Progenitor cell of endocrine pancreas (in vitro differentiated cells): ENCODE data around the gene PKNOX1. TPM values are rescaled to one million over a fixed set of nuclear protein-coding genes. Genes with fewer than 3 reads are reported as not detected.

Source experiments
- DNase-seq: peaks from one replicate; pipeline ENCODE4 v3.0.0; 2021; ENCODE audit warnings: low spot score; ENCODE audit not compliant: unreplicated experiment
- H3K27ac Mint-ChIP-seq: 2 replicates; pipeline ENCODE4 v1.8.0; 2021; ENCODE audit warnings: mild to moderate bottlenecking, moderate library complexity, mixed read lengths
- H3K27me3 Mint-ChIP-seq: 2 replicates; pipeline ENCODE4 v1.8.0; 2021; ENCODE audit warnings: mixed read lengths
- H3K36me3 Mint-ChIP-seq: 2 replicates; pipeline ENCODE4 v1.8.0; 2022; ENCODE audit warnings: mixed read lengths; ENCODE audit not compliant: insufficient read depth
- H3K4me1 Mint-ChIP-seq: 2 replicates; pipeline ENCODE4 v1.8.0; 2021; ENCODE audit warnings: low read depth, mixed read lengths
- H3K4me3 Mint-ChIP-seq: 2 replicates; pipeline ENCODE4 v1.8.0; 2021; ENCODE audit warnings: low read depth, mild to moderate bottlenecking, moderate library complexity, mixed read lengths
- H3K9me3 Mint-ChIP-seq: 2 replicates; pipeline ENCODE4 v1.8.0; 2021; ENCODE audit warnings: low read depth, mixed read lengths
- total RNA-seq: library from RNA; stranded (reverse); gene quantifications from 2 replicates; pipeline ENCODE4 v1.2.1, GENCODE V29; 2021
- TF ChIP-seq, protein P1 (sequence below): fragments of 200-600 bp; sonication (generic); IDR thresholded peaks from one replicate; pipeline ENCODE4 v1.5.0; 2021; ENCODE audit warnings: antibody characterized with exemption, mild to moderate bottlenecking; ENCODE audit not compliant: unreplicated experiment

The PKNOX1 gene
- total RNA-seq, 1 donor from 2014 or later = 27.7 TPM

DNA sequence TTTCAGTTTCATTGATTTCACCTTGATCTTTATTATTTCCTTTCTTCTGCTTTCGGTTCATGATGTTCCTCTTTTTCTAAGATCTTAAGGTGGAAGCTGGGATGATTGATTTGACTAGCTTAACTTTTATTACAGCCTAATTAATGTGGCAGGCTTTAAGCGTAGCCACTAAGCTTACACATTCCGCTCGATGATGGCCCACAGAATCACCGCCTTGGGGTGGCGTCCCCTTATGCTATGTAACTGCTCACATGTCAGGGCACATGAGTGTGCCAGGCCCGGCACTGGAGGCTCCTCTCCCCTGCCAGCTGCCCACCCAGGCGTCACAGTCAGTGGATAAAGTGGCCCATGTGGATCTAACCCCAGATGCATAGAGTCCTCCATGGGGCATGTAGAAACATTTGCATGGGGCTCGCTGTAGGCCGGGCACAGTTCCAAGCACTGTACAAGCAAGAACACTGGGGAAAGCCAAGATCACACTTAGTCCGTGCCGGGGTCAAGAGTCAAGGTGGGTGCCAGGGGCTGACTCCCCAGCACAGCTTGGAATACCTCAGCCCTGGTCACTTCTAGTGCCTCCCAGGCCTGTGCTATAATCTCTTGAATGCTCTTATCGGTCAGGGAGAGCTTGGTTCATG, 41.7 kb downstream of the PKNOX1 start:
- no peaks in the 10 kb centered on the region for H3K9me3 Mint-ChIP-seq
- TF ChIP-seq, protein P1, sequence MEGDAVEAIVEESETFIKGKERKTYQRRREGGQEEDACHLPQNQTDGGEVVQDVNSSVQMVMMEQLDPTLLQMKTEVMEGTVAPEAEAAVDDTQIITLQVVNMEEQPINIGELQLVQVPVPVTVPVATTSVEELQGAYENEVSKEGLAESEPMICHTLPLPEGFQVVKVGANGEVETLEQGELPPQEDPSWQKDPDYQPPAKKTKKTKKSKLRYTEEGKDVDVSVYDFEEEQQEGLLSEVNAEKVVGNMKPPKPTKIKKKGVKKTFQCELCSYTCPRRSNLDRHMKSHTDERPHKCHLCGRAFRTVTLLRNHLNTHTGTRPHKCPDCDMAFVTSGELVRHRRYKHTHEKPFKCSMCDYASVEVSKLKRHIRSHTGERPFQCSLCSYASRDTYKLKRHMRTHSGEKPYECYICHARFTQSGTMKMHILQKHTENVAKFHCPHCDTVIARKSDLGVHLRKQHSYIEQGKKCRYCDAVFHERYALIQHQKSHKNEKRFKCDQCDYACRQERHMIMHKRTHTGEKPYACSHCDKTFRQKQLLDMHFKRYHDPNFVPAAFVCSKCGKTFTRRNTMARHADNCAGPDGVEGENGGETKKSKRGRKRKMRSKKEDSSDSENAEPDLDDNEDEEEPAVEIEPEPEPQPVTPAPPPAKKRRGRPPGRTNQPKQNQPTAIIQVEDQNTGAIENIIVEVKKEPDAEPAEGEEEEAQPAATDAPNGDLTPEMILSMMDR = no peak
- no peaks in the 10 kb centered on the region for H3K4me1 Mint-ChIP-seq
- no peaks in the 10 kb centered on the region for H3K27me3 Mint-ChIP-seq
- no peak overlapping the region for H3K27ac Mint-ChIP-seq
- peaks cover 23% of the 10 kb centered on the region for H3K36me3 Mint-ChIP-seq
- H3K4me3 Mint-ChIP-seq = no peak overlapping the region
- no peak for DNase-seq

DNA sequence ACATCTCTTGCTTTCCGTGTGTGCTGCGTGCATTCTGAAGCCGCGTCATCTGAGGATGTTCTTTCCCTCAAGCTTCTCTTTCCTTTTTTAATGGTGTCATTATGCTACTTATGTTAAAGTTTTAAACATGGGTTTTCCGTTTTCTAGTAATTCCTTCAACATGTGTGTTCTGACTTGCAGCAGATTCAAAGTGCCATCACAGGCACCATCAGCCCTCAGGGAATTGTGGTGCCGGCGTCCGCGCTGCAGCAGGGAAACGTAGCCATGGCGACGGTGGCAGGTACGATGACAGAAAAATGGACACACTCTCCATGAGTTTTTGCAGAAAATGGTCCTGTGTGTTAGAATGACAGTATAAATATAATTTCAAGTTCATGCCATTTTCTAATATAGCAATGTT, 42.4 kb downstream of the PKNOX1 start:
- H3K27ac Mint-ChIP-seq = no peak overlapping the region
- no peaks in the 10 kb centered on the region for H3K27me3 Mint-ChIP-seq
- peaks cover 18% of the 10 kb centered on the region for H3K36me3 Mint-ChIP-seq
- no peaks in the 10 kb centered on the region for H3K4me1 Mint-ChIP-seq
- no peaks in the 10 kb centered on the region for H3K9me3 Mint-ChIP-seq
- no peak for DNase-seq
- TF ChIP-seq, protein P1 = no peak
- no peak overlapping the region for H3K4me3 Mint-ChIP-seq

DNA sequence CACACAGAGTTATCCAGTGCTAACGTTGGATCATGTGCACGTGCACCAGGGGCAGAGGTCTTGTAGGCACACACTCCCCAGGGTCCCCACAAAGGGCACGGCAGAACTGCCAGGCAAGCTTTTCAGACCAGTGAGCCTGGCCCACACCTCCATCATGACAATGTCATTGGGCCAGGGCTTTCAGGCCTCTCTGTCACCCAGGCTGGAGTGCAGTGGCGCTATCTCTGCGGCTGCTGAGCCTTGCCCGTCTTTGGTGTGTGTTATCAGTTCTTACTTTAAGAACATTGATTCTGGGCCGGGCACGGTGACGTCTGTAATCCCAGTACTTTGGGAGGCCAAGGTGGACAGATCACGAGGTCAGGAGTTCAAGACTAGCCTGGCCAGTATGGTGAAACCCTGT, 44.2 kb downstream of the PKNOX1 start:
- no peak for DNase-seq
- H3K36me3 Mint-ChIP-seq = peaks cover 19% of the 10 kb centered on the region
- no peak overlapping the region for H3K27ac Mint-ChIP-seq

DNA sequence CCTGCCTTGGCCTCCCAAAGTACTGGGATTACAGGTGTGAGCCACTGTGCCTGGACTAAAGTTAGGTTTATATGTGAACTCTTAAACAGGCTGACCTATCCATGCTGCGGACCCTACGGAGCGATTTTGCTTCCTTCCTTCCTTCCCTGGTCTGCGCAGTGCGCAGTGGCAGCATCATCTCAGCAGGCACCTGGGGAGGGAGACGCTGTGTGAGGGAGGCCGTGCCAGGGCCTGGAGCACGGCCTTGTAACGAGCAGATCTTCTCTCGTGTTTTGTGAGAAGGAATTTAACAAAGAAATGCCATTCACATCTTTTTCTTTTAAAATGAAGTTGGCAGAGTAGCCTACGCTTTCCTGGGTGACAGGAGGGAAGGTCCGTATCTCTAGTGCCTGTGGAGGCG, 45.8 kb downstream of the PKNOX1 start:
- peaks cover 12% of the 10 kb centered on the region for H3K36me3 Mint-ChIP-seq
- no peaks in the 10 kb centered on the region for H3K9me3 Mint-ChIP-seq
- no peaks in the 10 kb centered on the region for H3K27me3 Mint-ChIP-seq
- DNase-seq = no peak
- H3K4me3 Mint-ChIP-seq = no peak overlapping the region
- TF ChIP-seq, protein P1 = no peak
- H3K27ac Mint-ChIP-seq = no peak overlapping the region
- no peaks in the 10 kb centered on the region for H3K4me1 Mint-ChIP-seq

More for the DNA sequence above, 44.2 kb downstream of the PKNOX1 start:
- no peak overlapping the region for H3K4me3 Mint-ChIP-seq
- TF ChIP-seq, protein P1 = no peak
- H3K27me3 Mint-ChIP-seq = no peaks in the 10 kb centered on the region
- H3K4me1 Mint-ChIP-seq = no peaks in the 10 kb centered on the region
- H3K9me3 Mint-ChIP-seq = no peaks in the 10 kb centered on the region

DNA sequence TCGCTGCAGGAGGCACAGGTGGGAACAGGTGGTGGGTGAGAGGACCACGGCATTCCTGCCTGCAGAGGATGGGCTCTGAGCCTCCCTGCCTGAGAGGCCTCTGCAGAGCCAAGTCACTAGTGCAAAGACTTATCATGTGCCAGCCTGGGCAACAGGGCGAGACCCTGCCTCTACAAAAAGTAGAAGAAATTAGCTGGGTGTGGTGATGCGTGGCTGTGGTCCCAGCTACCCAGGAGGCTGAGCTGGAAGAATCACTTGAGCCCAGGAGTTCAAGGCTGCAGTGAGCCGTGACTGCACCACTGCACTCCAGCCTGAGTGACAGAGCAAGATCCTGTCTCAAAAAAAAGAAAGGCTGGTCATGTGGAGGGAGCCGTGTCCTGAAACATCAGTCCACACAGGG, 46.4 kb downstream of the PKNOX1 start:
- no peak for DNase-seq
- H3K9me3 Mint-ChIP-seq = no peaks in the 10 kb centered on the region
- H3K27me3 Mint-ChIP-seq = no peaks in the 10 kb centered on the region
- H3K36me3 Mint-ChIP-seq = peaks cover 11% of the 10 kb centered on the region
- TF ChIP-seq, protein P1 = no peak
- H3K27ac Mint-ChIP-seq = no peak overlapping the region
- no peak overlapping the region for H3K4me3 Mint-ChIP-seq
- no peaks in the 10 kb centered on the region for H3K4me1 Mint-ChIP-seq
